Vagina (tissue), 2 donors: ENCODE data around the gene ARHGDIG. TPM values are rescaled to one million over a fixed set of nuclear protein-coding genes. Genes with fewer than 3 reads are reported as not detected.

Source experiments
- DNase-seq, 2 donors: peaks; one replicate each; pipeline ENCODE4 v3.0.0-alpha.2; 2017; ENCODE audit errors: extremely low spot score in 2 of 2
- H3K27ac ChIP-seq: fragments of 200-600 bp; sonication (generic); one replicate; pipeline ENCODE4 v1.5.1; 2019
- H3K27me3 ChIP-seq: fragments of 200-600 bp; sonication (generic); one replicate; pipeline ENCODE4 v1.5.1; 2019
- H3K36me3 ChIP-seq, 2 donors: fragments of 200-600 bp; sonication (generic); one replicate each; pipeline ENCODE4 v1.5.1; 2017 to 2019
- H3K4me1 ChIP-seq: fragments of 200-600 bp; sonication (generic); one replicate; pipeline ENCODE4 v1.5.1; 2019
- H3K4me3 ChIP-seq, 2 donors: fragments of 200-600 bp; sonication (generic); 1 replicate in 1 of 2; 2 replicates in 1 of 2; pipeline ENCODE4 v1.5.1; 2016 to 2019
- H3K9me3 ChIP-seq: fragments of 200-600 bp; sonication (generic); one replicate; pipeline ENCODE4 v1.5.1; 2019
- CTCF ChIP-seq, 3 experiments: fragments of 450-650 bp in 2 of 3; fragments of 200-600 bp in 1 of 3; sonication (generic) in 1 of 3; IDR thresholded peaks; one replicate each; pipeline ENCODE4 v1.5.1; 2017 to 2019; ENCODE audit warnings: antibody characterized with exemption in 3 of 3, mild to moderate bottlenecking in 2 of 3, moderate library complexity in 2 of 3
- POLR2A ChIP-seq, 2 donors: fragments of 450-650 bp; IDR thresholded peaks; one replicate each; pipeline ENCODE4 v1.6.1; 2017; ENCODE audit warnings: antibody characterized with exemption in 2 of 2, mild to moderate bottlenecking in 2 of 2, moderate library complexity in 2 of 2
- POLR2AphosphoS5 ChIP-seq, 2 donors: sonication (generic); formaldehyde crosslinking; IDR thresholded peaks; one replicate each; pipeline ENCODE4 v1.9.0; 2017; ENCODE audit warnings: antibody characterized with exemption in 2 of 2, mild to moderate bottlenecking in 2 of 2, low read depth in 1 of 2; ENCODE audit not compliant: insufficient read depth in 1 of 2
- intact Hi-C: fragments of 100-400 bp; cut with DNase I; formaldehyde crosslinking; loops from one replicate; pipeline ENCODE4 v1.15.1; 2023
- total RNA-seq: library from RNA; depleted of rRNA; stranded (reverse); fragments of >200 nt; gene quantifications from one replicate; pipeline ENCODE4 v1.2.3, GENCODE V29; 2016

The ARHGDIG gene
- total RNA-seq, 1 donor from 2014 or later = not detected

GRCh38 chr16:275041-275641 is 5.2 kb upstream of the ARHGDIG start:
- Histone ChIP-seq H3K36me3 (no peaks in the 10 kb centered on the region), H3K27me3 (no peaks in the 10 kb centered on the region), H3K4me3 (peak overlapping the region; percentile 47 to 67), H3K27ac (no peak overlapping the region), H3K4me1 (peaks cover 21% of the 10 kb centered on the region), H3K9me3 (no peaks in the 10 kb centered on the region)
- intact Hi-C loops = no loop called here
- no peak for DNase-seq
- TF ChIP-seq POLR2AphosphoS5 (IDR thresholded peaks at IDR 0.05; ENCODE audit: insufficient read depth in 1 of 2, low read depth in 1 of 2) (no peak), POLR2A (IDR thresholded peaks at IDR 0.05) (no peak), CTCF (IDR thresholded peaks at IDR 0.05) (no peak)

- peak within 1 kb of the TSS; percentile 47 to 67 for H3K4me3 ChIP-seq
- H3K36me3 ChIP-seq = no peaks in the 10 kb centered on the region
- H3K27me3 ChIP-seq = no peaks in the 10 kb centered on the region
- no peak for DNase-seq
- no peak for TF ChIP-seq POLR2A (IDR thresholded peaks at IDR 0.05)
- no peak for TF ChIP-seq POLR2AphosphoS5 (IDR thresholded peaks at IDR 0.05; ENCODE audit: insufficient read depth in 1 of 2, low read depth in 1 of 2)
- TF ChIP-seq CTCF (IDR thresholded peaks at IDR 0.05) = no peak
- no peaks in the 10 kb centered on the region for H3K9me3 ChIP-seq
- intact Hi-C loops = no loop called here
- H3K27ac ChIP-seq = no peak within 1 kb of the TSS
- peaks cover 24% of the 10 kb centered on the region for H3K4me1 ChIP-seq
Measured at GRCh38 chr16:275786-276232, 4.6 kb upstream of the ARHGDIG start, which contains the start of gene RGS11. Gene RGS11 (minus strand): TSS chr16:275944. CDS start chr16:275911, 33 bp downstream.

- DNase-seq = no peak
- no peak overlapping the region for H3K27ac ChIP-seq
- intact Hi-C loops = no loop called here
- no peaks in the 10 kb centered on the region for H3K36me3 ChIP-seq
- peak overlapping the region; percentile 47 to 67 for H3K4me3 ChIP-seq
- H3K4me1 ChIP-seq = peaks cover 31% of the 10 kb centered on the region
- TF ChIP-seq CTCF (IDR thresholded peaks at IDR 0.05) (no peak), POLR2A (IDR thresholded peaks at IDR 0.05) (no peak)
- H3K27me3 ChIP-seq = no peaks in the 10 kb centered on the region
- H3K9me3 ChIP-seq = no peaks in the 10 kb centered on the region
Measured at GRCh38 chr16:276426-277077, 3.8 kb upstream of the ARHGDIG start.

- Histone ChIP-seq H3K27me3 (no peaks in the 10 kb centered on the region), H3K4me1 (peaks cover 32% of the 10 kb centered on the region), H3K36me3 (no peaks in the 10 kb centered on the region), H3K9me3 (no peaks in the 10 kb centered on the region), H3K4me3 (no peak overlapping the region), H3K27ac (no peak overlapping the region)
- no peak for TF ChIP-seq CTCF (IDR thresholded peaks at IDR 0.05)
- DNase-seq = no peak
- intact Hi-C loops = no loop called here
Measured at GRCh38 chr16:278863-279366, 1.5 kb upstream of the ARHGDIG start.

- no peaks in the 10 kb centered on the region for H3K9me3 ChIP-seq
- no peak for DNase-seq
- intact Hi-C loops = no loop called here
- no peaks in the 10 kb centered on the region for H3K27me3 ChIP-seq
- no peak overlapping the region for H3K27ac ChIP-seq
- H3K4me3 ChIP-seq = no peak overlapping the region
- H3K4me1 ChIP-seq = peaks cover 31% of the 10 kb centered on the region
- TF ChIP-seq CTCF (IDR thresholded peaks at IDR 0.05) = no peak
- no peak for TF ChIP-seq POLR2AphosphoS5 (IDR thresholded peaks at IDR 0.05; ENCODE audit: insufficient read depth in 1 of 2, low read depth in 1 of 2)
- no peaks in the 10 kb centered on the region for H3K36me3 ChIP-seq
Measured at GRCh38 chr16:279531-279930, 860 bp upstream of the ARHGDIG start.
